CD4-positive, alpha-beta memory T cell (primary cell): ENCODE data around the gene ABCB10. TPM values are rescaled to one million over a fixed set of nuclear protein-coding genes. Genes with fewer than 3 reads are reported as not detected.

Experiments used
- CTCF ChIA-PET: fragments of 350-600 bp; sonication (Branson Sonifier 250); formaldehyde crosslinking; loops from one replicate; lab custom pipeline; 2021; ENCODE audit warnings: inconsistent platforms; ENCODE audit not compliant: partially characterized antibody; lab: Charles Lee
- POLR2A ChIA-PET: fragments of 350-600 bp; sonication (Branson Sonifier 250); formaldehyde crosslinking; loops from one replicate; lab custom pipeline; 2021; ENCODE audit not compliant: partially characterized antibody; lab: Charles Lee
- DNase-seq, 5 donors: peaks; one replicate each; pipeline versions ENCODE4 v3.0.0 to v3.0.0-alpha.2; 2020 to 2022; ENCODE audit warnings: mixed read lengths in 1 of 5
- H3K27ac ChIP-seq: one replicate; pipeline ENCODE4 v1.7.0; 2013; ENCODE audit warnings: low read depth, low read length
- H3K27me3 ChIP-seq: 2 replicates; pipeline ENCODE4 v1.7.0; 2013; ENCODE audit warnings: mild to moderate bottlenecking, low read length, moderate library complexity; ENCODE audit not compliant: insufficient read depth
- H3K36me3 ChIP-seq: 2 replicates; pipeline ENCODE4 v1.7.0; 2013; ENCODE audit warnings: mild to moderate bottlenecking, low read length, moderate library complexity; ENCODE audit not compliant: insufficient read depth
- H3K4me1 ChIP-seq: 2 replicates; pipeline ENCODE4 v1.7.0; 2013; ENCODE audit warnings: mild to moderate bottlenecking, low read length, moderate library complexity; ENCODE audit not compliant: insufficient read depth
- H3K4me3 ChIP-seq, 2 donors: one replicate each; pipeline ENCODE4 v1.7.0; 2013; ENCODE audit warnings: low read length in 2 of 2, mild to moderate bottlenecking in 1 of 2
- H3K9me3 ChIP-seq, 2 donors: one replicate each; pipeline ENCODE4 v1.7.0; 2013; ENCODE audit warnings: low read length in 2 of 2, control low read depth in 1 of 2; ENCODE audit not compliant: control insufficient read depth in 1 of 2
- H3K27ac Mint-ChIP-seq, 7 donors: one replicate each; pipeline ENCODE4 v1.8.0; 2020 to 2021; ENCODE audit warnings: mixed read lengths in 7 of 7, mild to moderate bottlenecking in 6 of 7, inconsistent platforms in 3 of 7, moderate library complexity in 3 of 7
- H3K27me3 Mint-ChIP-seq, 2 donors: one replicate each; pipeline ENCODE4 v1.8.0; 2020 to 2021; ENCODE audit warnings: mixed read lengths in 2 of 2
- H3K36me3 Mint-ChIP-seq, 2 donors: one replicate each; pipeline ENCODE4 v1.8.0; 2020 to 2021; ENCODE audit warnings: mixed read lengths in 2 of 2, inconsistent platforms in 1 of 2, mild to moderate bottlenecking in 1 of 2
- H3K4me1 Mint-ChIP-seq, 4 donors: one replicate each; pipeline ENCODE4 v1.8.0; 2020 to 2021; ENCODE audit warnings: mixed read lengths in 4 of 4, mild to moderate bottlenecking in 1 of 4
- H3K4me3 Mint-ChIP-seq, 8 donors: one replicate each; pipeline ENCODE4 v1.8.0; 2020 to 2021; ENCODE audit warnings: mixed read lengths in 8 of 8, mild to moderate bottlenecking in 7 of 8, moderate library complexity in 6 of 8, inconsistent platforms in 3 of 8
- H3K9me3 Mint-ChIP-seq, 8 donors: one replicate each; pipeline ENCODE4 v1.8.0; 2020 to 2021; ENCODE audit warnings: mixed read lengths in 8 of 8, mild to moderate bottlenecking in 5 of 8, inconsistent platforms in 3 of 8, moderate library complexity in 1 of 8
- intact Hi-C: fragments of 100-400 bp; cut with micrococcal nuclease; formaldehyde crosslinking; loops from one replicate; pipeline ENCODE4 v1.15.1; 2023
- polyA plus RNA-seq, 2 donors: library from polyadenylated mRNA; unstranded; fragments of 300-500 nt; fragmentation: Illumina TruSeq; gene quantifications; one replicate each; pipeline ENCODE4 v1.2.3, GENCODE V29; 2021
- total RNA-seq, 2 experiments: library from RNA; stranded (reverse); gene quantifications; one replicate each; pipeline ENCODE4 v1.2.3, GENCODE V29; 2021

ABCB10 gene
- total and polyA plus RNA-seq, 4 experiments from 2014 or later = 10.0 to 20.2 (median 15.7) TPM

DNA sequence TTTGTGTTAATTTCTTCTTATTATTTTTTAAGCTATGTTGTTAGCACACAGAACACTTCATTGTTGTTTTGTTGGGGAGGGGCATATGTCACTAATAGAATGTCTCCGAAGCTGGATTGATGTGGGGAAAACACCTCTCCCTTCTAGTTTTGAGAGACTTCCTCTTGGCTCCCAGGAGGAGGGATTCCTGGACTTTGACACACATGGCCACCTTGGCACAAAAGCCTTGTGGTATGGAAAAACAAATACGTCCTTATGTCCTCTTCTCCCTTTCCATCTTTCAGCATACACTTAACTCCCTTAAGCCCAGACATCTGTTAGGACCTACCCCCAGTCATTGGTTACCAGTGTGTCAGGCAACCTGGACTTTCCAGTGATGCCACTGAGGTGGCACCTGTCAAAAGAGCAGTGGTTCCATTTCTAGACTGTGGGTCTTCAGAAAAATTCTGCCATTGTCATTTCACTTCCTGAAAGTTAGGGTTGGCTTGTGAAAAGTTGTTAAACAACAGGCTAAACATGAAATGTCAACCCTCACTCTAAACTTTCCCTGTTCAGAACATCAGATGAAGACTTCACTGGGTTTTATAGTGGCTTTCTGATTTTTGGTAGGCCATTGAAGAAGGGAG lies 12.5 kb upstream of the ABCB10 start:
- H3K27ac ChIP-seq = no peak overlapping the region
- ChIA-PET POLR2A (interaction anchor here (1.2 kb wide), 1 partner anchor 13 kb away, joined by 4 read pairs; the partner anchor contains the start of gene ABCB10), CTCF (interaction anchor here (1.0 kb wide), 1 partner anchor 14 kb away, joined by 3 read pairs; no protein-coding TSS in a partner anchor)
- Mint-ChIP-seq H3K27ac (no peak overlapping the region), H3K27me3 (peaks cover 0 to 7% of the 10 kb centered on the region in 2 donors), H3K4me3 (no peak overlapping the region), H3K4me1 (no peaks in the 10 kb centered on the region), H3K36me3 (no peaks in the 10 kb centered on the region), H3K9me3 (no peaks in the 10 kb centered on the region)
- H3K27me3 ChIP-seq = no peaks in the 10 kb centered on the region
- no peak for DNase-seq
- no peak overlapping the region for H3K4me3 ChIP-seq
- no peaks in the 10 kb centered on the region for H3K4me1 ChIP-seq
- no peaks in the 10 kb centered on the region for H3K9me3 ChIP-seq
- intact Hi-C loops = no loop called here
- H3K36me3 ChIP-seq = no peaks in the 10 kb centered on the region

GRCh38 chr1:229570305-229570704 lies 11.8 kb upstream of the ABCB10 start:
- Histone ChIP-seq H3K4me1 (no peaks in the 10 kb centered on the region), H3K27me3 (no peaks in the 10 kb centered on the region), H3K27ac (no peak overlapping the region), H3K4me3 (no peak overlapping the region), H3K36me3 (no peaks in the 10 kb centered on the region), H3K9me3 (no peaks in the 10 kb centered on the region)
- Mint-ChIP-seq H3K4me3 (no peak overlapping the region), H3K27ac (no peak overlapping the region), H3K4me1 (no peaks in the 10 kb centered on the region), H3K36me3 (no peaks in the 10 kb centered on the region), H3K27me3 (peaks cover 0 to 7% of the 10 kb centered on the region in 2 donors), H3K9me3 (no peaks in the 10 kb centered on the region)
- DNase-seq = no peak
- ChIA-PET POLR2A (interaction anchor here (1.2 kb wide), 1 partner anchor 12 kb away, joined by 4 read pairs; the partner anchor contains the start of gene ABCB10), CTCF (interaction anchor here (1.0 kb wide), 1 partner anchor 13 kb away, joined by 3 read pairs; no protein-coding TSS in a partner anchor)
- intact Hi-C loops = no loop called here

DNA sequence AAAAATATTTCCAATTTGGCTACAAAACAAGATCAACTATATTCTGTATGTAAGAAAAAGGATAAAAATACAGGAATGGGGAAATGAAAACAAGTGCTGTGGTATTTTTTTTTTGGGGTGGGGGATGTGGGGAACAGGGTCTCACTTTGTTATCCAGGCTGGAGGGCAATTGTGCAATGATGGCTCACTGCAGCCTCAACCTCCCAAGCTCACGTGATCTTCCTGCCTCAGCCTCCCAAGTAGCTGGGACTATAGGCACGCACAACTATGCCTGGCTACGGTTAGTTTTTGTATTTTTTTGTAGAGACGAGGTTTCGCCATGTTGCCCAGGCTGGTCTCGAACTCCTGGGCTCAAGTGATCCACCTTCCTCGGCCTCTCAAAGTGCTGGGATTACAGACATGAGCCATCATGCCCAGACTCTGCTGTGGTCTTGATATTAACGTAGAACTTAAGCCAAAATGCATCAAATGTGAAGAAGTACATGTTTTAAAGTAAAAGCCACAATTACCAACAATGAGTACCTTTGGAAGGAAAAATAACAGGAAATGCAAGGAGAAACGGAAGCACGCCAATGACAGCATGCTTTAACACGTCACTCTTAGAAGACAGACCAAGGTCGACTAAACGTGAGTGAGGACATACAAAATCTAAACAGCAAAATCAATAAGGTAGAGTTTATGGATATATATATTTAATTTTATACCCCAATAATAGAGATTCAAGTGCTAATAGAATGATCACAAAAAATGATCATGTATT lies 8.8 kb upstream of the ABCB10 start:
- POLR2A ChIA-PET = no interaction called here
- no peak overlapping the region for H3K27ac ChIP-seq
- H3K27me3 Mint-ChIP-seq = no peaks in the 10 kb centered on the region

GRCh38 chr1:229563701-229564100 lies 5.2 kb upstream of the ABCB10 start:
- H3K36me3 ChIP-seq = no peaks in the 10 kb centered on the region
- H3K36me3 Mint-ChIP-seq = peaks cover 0 to 3% of the 10 kb centered on the region in 2 donors
- peak overlapping the region in 1 of 8 donors; percentile 28 for H3K4me3 Mint-ChIP-seq
- no peaks in the 10 kb centered on the region for H3K9me3 ChIP-seq
- no peaks in the 10 kb centered on the region for H3K27me3 ChIP-seq
- intact Hi-C loops = no loop called here
- H3K4me1 Mint-ChIP-seq = peaks cover 4 to 13% (median 7%) of the 10 kb centered on the region in 4 donors
- no peak overlapping the region for H3K27ac ChIP-seq
- DNase-seq = no peak
- H3K4me1 ChIP-seq = peaks cover 4% of the 10 kb centered on the region
- no peaks in the 10 kb centered on the region for H3K9me3 Mint-ChIP-seq
- no peak overlapping the region for H3K4me3 ChIP-seq
- POLR2A ChIA-PET = interaction anchor here (1.2 kb wide), 1 partner anchor 63 kb away, joined by 3 read pairs; the partner anchor contains the start of gene URB2
- CTCF ChIA-PET = interaction anchor here (0.6 kb wide), 1 partner anchor 67 kb away, joined by 3 read pairs; no protein-coding TSS in a partner anchor
- no peaks in the 10 kb centered on the region for H3K27me3 Mint-ChIP-seq
- no peak overlapping the region for H3K27ac Mint-ChIP-seq

More for the DNA sequence above, 8.8 kb upstream of the ABCB10 start:
- no peak overlapping the region for H3K4me3 Mint-ChIP-seq
- H3K9me3 ChIP-seq = no peaks in the 10 kb centered on the region
- H3K27me3 ChIP-seq = no peaks in the 10 kb centered on the region
- no peaks in the 10 kb centered on the region for H3K4me1 Mint-ChIP-seq
- intact Hi-C loops = no loop called here
- H3K36me3 Mint-ChIP-seq = no peaks in the 10 kb centered on the region
- H3K9me3 Mint-ChIP-seq = no peaks in the 10 kb centered on the region
- H3K4me1 ChIP-seq = no peaks in the 10 kb centered on the region
- no peaks in the 10 kb centered on the region for H3K36me3 ChIP-seq
- no peak overlapping the region for H3K4me3 ChIP-seq
- no peak overlapping the region for H3K27ac Mint-ChIP-seq
- no peak for DNase-seq
- CTCF ChIA-PET = no interaction called here

DNA sequence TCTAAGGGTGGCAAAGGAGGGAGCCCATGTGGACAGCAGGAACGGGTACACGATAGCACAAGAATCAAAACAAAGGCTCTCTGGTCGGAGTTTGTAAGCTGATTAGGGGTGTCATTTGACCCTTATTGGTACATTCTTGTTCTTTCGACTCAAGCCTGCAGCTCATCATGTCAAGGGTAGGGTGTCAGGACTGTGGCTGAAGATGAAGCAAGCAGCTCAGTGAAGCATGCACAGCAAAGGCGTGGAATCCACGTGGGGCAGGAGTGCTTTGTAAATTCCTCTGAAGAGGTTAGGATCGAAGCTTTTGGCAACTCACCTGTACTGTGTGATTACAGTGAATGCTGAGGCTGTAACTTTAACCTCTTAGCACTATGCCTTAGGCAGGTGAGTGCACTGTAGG lies 4.7 kb upstream of the ABCB10 start:
- Histone ChIP-seq H3K27me3 (no peaks in the 10 kb centered on the region), H3K36me3 (no peaks in the 10 kb centered on the region), H3K4me1 (peaks cover 4% of the 10 kb centered on the region), H3K4me3 (no peak overlapping the region), H3K27ac (no peak overlapping the region), H3K9me3 (no peaks in the 10 kb centered on the region)
- no peaks in the 10 kb centered on the region for H3K9me3 Mint-ChIP-seq
- peaks cover 0 to 3% of the 10 kb centered on the region in 2 donors for H3K36me3 Mint-ChIP-seq
- peaks cover 4 to 13% (median 7%) of the 10 kb centered on the region in 4 donors for H3K4me1 Mint-ChIP-seq
- H3K4me3 Mint-ChIP-seq = no peak overlapping the region
- POLR2A ChIA-PET = interaction anchor here (1.2 kb wide), 1 partner anchor 63 kb away, joined by 3 read pairs; the partner anchor contains the start of gene URB2
- intact Hi-C loops = no loop called here
- DNase-seq = no peak
- CTCF ChIA-PET = interaction anchor here (0.6 kb wide), 1 partner anchor 68 kb away, joined by 3 read pairs; no protein-coding TSS in a partner anchor
- H3K27me3 Mint-ChIP-seq = no peaks in the 10 kb centered on the region
- H3K27ac Mint-ChIP-seq = no peak overlapping the region

- Mint-ChIP-seq H3K27ac (no peak overlapping the region), H3K9me3 (no peaks in the 10 kb centered on the region), H3K27me3 (no peaks in the 10 kb centered on the region), H3K4me3 (no peak overlapping the region), H3K4me1 (peaks cover 5 to 14% (median 9%) of the 10 kb centered on the region in 4 donors), H3K36me3 (peaks cover 0 to 4% of the 10 kb centered on the region in 2 donors)
- Histone ChIP-seq H3K27me3 (no peaks in the 10 kb centered on the region), H3K4me3 (no peak overlapping the region), H3K9me3 (no peaks in the 10 kb centered on the region), H3K36me3 (no peaks in the 10 kb centered on the region), H3K4me1 (peaks cover 6% of the 10 kb centered on the region), H3K27ac (no peak overlapping the region)
- intact Hi-C loops = no loop called here
- DNase-seq = no peak
- POLR2A ChIA-PET = no interaction called here
- CTCF ChIA-PET = no interaction called here
Measured at GRCh38 chr1:229562686-229563085, 4.2 kb upstream of the ABCB10 start.

DNA sequence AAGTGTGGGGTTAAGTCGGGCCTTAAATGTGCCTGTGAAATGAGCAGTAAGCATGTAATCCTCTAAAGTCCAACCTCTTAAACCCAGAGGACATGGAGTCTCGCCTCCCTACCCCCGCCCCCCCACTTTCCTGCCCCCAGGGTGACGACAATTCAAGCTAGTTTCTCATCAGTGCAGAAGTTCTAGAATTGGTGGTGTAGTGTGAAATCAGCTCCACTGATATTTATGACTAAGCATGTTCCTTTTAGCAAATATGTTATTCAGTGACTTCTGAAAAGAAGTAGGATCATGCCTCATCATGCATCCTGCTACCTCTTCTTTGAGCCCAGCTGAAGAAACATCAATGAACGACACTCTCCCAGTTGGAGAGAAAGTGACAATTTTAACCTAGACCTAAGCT lies 2.6 kb upstream of the ABCB10 start:
- H3K9me3 Mint-ChIP-seq = no peaks in the 10 kb centered on the region
- ChIA-PET POLR2A (interaction anchor here (1.4 kb wide), 2 partner anchors 62 to 67 kb away, joined by 3 to 4 read pairs; no protein-coding TSS in a partner anchor), CTCF (interaction anchor here (1.2 to 5.6 kb wide), 2 partner anchors 22 to 65 kb away, joined by 3 to 37 read pairs; partner anchors contain the start of genes TAF5L and URB2)
- Histone ChIP-seq H3K27me3 (no peaks in the 10 kb centered on the region), H3K36me3 (no peaks in the 10 kb centered on the region), H3K27ac (no peak overlapping the region), H3K4me1 (peaks cover 21% of the 10 kb centered on the region), H3K9me3 (no peaks in the 10 kb centered on the region), H3K4me3 (no peak overlapping the region)
- DNase-seq = no peak
- peaks cover 0 to 9% of the 10 kb centered on the region in 2 donors for H3K36me3 Mint-ChIP-seq
- peak overlapping the region in 2 of 8 donors; percentile 44 to 72 for H3K4me3 Mint-ChIP-seq
- no peaks in the 10 kb centered on the region for H3K27me3 Mint-ChIP-seq
- intact Hi-C loops = no loop called here
- H3K27ac Mint-ChIP-seq = peak overlapping the region in 1 of 7 donors; percentile 8
- peaks cover 17 to 29% (median 23%) of the 10 kb centered on the region in 4 donors for H3K4me1 Mint-ChIP-seq
